AG08395 (cell line): ENCODE data around the gene FUCA1.
"Not testable (repeated sequence)": the region's sequence is repeated elsewhere in the genome, so short reads cannot be mapped to it uniquely, and the experiment has no call there.

Source experiments
- DNase-seq: peaks from one replicate; pipeline ENCODE4 v3.0.0; 2012; ENCODE audit warnings: mixed read lengths, low spot score

The FUCA1 gene

DNA sequence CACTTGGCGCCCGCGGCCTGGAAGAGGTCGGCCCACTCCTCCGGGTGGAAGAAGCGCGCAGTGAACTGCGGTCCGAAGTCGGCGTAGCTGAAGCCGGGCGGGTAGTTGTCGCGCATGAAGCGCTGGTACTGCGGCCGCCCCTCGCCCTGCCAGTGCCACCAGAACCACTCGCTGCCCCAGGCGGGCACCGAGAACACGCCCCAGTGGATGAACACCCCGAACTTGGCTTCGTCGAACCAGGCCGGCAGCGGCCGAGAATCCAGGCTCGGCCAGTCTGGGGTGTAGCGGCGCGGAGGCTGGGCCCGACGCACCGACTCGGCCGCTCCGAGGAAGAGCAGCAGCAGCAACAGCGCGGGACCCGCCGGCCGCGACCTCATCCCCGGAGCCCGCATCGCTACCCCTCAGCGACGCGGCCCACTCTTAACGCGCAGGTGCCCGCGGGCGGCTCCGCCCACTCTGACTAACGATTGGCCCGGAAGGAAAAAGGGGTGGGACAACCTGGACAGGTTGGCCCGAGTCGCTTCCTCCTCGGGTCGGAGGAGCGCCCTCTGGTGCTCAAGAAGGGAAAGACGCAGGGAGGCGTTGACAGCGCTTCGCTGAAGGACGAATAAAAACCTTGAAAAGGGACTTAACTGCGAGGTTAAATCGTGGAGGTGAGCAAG lies at the start of gene FUCA1:
FUCA1 (minus strand) TSS at position 396 of the 662 bp plus-strand sequence; CDS start at position 392, 4 bp downstream.
- DNase-seq = peak; percentile 94

DNA sequence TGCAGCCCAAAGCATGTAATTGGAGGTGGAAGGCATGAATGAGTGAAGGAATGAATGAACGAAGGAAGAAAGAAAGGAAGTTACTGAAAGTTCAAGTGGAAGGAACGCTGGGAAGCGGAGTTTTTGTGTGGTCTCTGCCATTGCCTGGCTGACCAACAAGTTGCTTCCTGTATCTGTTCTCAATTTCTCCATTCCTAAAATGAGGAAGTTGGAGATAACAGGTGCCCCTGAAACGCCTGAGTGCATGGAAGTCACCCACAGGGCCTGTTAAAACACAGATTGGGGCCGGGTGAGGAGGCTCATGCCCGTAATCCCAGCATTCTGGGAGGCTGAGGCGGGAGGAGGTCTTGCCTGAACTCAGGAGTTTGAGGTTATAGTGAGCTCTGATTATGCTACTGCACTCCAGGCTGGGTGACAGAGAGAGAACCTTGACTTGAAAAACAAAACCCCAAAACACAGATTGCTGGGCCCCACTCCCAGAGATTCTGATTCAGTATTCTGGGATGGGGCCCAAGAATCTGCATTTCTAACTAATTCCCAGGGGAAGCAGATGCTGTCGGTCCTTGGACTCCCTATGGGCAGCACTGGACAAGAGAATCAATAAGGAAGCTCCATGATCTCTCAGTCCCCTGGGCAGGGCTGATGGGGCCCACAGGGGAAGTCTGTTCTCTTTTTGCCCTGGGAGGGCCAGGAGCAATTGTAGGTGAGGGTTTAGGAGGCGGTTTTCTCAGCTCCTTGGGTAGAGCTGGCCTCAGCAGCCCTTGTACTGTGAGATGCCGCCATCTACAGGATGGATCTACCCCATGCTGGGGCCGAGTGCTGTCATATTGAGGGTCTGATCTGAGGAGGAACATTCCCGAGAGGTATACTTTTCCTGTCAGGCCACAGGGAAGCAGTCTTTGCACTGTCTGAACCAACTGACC lies 48.4 kb upstream of the FUCA1 start:
- DNase-seq = peak; percentile 70

DNA sequence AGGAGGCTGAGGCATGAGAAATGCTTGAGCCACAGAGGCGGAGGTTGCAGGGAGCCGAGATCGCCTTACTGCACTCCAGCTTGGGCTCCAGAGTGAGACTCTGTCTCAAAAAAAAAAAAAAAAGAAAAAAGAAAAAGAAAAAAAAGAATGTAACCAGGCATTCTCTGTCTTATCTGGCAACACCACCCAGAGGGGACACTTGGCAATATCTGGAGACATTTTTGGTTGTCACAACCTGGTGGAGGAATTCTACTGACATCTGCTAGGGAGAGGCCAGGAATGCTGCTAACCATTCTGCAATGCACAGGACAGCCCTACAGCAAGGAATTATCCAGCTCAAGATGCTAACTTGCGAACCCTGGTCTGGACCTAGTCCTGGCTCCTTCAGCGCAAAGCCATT lies 47.4 kb upstream of the FUCA1 start:
- no peak for DNase-seq

DNA sequence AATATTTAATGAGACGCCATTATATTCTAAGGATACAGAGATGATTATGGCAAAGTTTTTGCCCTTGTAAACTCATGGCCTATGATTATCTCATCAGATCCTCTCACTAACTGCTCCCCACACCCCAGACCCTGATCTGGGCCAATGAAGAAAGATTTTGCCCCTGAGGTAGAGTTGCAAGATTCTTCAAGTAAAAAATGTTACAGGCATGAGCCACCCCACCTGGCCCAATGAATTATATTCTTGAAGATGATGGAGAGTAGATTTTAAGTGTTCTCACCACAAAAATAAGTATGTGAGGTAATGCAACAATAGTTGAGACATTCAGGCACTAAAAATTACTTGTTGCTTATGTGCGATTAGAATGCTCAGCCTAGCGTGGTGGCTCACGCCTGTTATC lies 46.8 kb upstream of the FUCA1 start:
- DNase-seq = no peak

DNA sequence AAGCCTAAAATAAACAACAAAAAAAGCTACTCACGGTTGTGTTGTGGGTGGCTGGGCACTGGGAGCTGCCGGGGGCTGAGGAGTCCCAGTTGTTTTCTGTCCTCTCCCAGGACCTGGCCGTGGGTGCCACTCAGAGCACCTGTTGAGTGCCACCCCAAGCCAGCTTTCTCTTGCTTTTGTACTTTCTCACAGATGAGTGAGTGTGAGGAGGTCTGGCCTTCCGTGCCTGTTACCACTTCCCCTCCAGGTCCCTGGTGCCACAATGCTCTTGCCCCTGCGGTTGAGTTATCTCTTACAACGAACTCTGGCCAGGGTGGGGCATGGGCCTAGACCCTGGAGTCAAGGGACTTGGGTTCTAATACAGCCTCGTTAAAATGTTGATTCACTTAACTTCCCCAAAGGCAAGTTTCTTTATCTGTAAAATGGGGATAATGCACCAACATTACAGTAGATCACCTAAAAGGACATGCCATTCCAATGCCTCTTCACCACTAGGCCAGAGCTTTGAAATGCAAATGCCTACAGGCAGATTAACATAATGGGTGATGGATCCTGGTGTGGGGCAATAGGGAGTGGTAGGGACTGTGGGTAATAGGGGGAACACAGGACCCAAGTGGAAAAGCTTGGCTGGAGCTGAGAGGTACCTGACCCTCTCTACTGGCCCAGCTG lies 45.3 kb upstream of the FUCA1 start, which contains the start of gene CNR2:
CNR2 (minus strand) TSS at position 151 of the 669 bp plus-strand sequence. CDS start 37,745 bp downstream, outside the sequence.
- DNase-seq = no peak

DNA sequence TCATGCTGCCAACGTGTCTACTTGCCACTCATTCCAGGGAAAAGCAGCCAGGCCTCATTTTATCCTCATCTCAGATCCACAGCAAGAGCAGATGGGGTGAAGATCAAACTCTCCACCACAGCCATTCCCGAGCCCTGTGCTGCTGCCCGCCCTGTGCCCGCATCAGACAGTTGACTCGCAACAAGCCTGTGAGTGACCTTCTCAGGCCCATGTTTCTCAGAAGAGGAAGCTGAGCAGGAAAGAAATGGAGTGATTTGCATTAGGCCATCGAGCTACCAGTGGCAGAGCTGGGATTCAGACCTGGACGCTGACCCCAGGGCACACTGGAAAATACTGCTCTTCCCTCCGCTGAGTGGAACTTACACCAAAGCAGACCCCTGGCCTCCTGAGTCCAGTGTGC lies 43.8 kb upstream of the FUCA1 start:
- no peak for DNase-seq

DNA sequence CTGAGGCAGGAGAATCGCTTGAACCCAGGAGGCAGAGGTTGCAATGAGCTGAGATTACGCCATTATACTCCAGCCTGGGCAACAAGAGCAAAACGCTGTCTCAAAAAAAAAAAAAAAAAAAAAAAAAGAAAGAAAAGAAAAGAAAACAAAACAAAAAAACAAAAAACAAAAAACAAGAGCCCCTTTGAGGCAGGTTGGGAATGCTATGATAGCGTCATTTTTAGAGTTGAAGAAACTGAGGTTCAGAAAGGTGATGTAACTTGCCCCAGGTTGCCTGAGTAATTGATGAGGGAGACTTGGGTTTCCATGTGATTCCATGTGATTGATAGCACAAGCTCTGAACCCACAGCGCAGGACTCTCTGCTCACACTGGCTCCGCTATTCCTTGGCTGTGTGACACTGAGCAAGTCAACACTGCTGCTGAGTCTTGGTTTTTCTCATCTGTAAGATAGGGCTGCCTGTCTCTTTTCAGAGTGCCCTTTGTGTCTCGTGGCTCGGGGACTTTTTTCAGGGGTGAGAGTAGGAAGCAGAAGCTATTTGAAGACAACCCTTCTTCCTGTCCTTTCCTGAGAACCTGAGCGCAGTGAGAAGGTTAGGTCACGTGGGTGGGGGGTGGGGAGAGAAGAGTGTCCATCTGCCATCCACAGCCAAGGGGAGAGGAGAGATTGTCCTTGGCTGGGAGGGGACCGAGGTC lies 42.6 kb upstream of the FUCA1 start:
- DNase-seq = no peak

DNA sequence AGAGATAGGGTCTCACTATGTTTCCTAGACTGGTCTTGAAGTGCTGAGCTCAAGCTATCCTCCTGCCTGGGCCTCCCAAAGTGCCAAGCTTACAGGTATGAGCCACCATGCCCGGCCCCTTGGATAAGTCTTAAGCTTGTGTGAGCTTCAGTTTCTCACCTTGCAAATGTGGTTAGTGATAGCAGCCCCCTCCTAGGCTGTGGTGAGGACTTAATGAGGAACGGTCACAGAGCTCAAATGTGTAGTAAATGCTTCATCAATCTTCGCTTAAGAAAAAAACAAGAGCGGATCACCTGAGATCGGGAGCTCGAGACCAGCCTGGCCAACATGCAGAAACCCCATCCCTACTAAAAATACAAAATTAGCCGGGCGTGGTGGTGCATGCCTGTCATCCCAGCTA lies 42.1 kb upstream of the FUCA1 start:
- no peak for DNase-seq

DNA sequence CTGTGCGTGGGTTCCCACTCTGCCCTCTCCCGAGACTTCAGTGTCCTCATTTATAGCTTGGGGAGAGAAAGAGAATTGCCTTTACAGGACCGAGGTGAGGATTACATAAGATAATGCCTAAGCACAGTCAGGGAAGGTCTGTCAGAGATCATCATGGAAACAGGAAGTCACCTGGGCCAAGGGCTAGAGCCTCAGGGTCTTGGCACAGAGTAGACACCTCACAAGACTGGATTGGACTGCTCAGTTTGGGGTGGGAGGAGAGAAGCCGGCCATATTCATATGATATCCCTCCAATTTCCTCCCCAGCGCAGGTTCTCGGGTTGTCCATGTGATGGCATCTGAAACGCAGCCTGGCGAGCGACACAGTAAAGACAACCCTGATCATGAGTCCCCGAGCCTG lies 41.3 kb upstream of the FUCA1 start:
- DNase-seq = no peak

DNA sequence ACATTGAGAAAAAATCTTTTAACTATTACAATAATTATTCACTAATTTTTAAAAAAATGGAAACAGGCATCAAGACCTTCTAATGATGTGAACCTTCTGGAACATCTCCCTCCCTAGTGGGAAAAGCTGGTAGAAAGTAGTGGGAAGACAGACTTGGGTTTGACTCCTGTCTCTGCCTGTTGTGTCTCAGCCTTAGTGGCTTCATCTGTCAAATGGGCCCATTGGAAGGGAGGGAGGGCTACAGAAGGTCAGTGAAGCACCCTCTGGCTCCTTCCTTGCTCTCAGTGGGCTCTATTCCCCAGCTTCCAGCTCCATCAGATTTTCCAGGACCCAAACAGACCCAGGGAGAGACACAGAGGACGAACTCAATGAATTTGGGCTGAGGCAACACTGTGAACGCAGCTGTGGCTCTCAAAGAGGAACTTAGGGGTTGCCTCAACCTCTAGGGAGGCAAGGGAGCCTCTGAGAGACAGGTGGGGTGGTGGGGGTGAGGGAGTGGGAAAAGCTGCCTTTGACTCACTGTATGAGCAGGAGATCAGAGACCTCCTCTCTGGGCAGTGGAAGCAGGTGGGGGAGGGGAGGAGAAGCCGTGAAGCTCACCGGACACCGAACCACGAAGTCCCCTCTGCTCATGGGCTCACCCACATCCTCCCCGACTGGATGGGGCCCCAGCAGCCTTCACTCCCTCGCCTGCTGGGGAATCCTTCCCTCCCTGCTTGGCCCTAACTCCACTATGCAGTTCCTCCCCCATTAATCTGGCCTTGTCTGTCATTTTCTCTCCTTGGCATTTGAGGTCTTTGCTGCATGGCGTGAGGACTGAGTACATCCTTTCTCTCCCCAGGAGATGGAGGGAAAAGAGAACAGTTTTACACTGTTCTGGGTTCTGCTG lies 40.6 kb upstream of the FUCA1 start:
- DNase-seq = no peak

DNA sequence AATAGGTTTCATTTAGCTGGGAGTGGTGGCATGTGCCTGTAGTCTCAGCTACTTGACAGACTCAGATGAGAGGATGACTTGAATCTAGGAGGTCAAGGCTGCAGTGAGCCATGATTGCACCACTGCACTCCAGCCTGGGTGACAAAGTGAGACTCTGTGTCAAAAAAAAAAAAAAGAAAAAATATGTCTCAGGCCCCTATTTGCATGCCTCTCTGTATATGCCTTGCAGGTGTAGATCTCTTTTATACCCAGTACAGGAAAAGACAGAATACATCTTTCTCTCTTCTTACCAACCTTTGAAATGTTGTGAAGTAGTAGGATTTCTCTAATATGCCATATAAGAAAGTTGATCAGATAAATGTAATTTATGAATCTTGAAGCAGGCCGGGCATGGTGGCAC lies 38.6 kb upstream of the FUCA1 start:
- no peak for DNase-seq

DNA sequence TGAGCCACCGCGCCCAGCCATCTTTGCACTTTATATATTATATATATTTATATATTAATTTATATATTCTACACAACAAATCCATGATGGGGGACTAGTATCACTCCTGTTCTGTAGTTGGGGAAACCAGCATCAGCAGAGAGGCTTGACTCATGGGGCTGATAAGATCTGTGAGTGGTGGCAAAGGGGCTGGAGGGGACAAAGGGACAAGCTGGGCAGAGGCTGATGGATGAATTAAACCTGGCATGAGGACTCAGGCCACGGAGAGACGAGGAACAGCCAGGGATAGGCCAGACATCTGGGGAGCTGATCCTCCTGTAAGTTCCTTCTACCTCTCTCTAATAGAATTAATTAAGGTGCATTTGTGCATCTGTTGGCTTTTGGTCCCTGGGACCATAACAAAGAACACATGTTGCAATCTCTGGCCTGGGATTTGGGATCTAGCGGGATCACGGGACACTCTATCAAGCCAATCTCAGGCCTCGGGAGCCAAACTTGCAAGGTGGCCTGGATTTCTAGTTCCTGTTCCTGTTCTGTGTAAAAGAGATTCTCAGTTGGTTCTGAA lies 37.5 kb upstream of the FUCA1 start:
- no peak for DNase-seq

DNA sequence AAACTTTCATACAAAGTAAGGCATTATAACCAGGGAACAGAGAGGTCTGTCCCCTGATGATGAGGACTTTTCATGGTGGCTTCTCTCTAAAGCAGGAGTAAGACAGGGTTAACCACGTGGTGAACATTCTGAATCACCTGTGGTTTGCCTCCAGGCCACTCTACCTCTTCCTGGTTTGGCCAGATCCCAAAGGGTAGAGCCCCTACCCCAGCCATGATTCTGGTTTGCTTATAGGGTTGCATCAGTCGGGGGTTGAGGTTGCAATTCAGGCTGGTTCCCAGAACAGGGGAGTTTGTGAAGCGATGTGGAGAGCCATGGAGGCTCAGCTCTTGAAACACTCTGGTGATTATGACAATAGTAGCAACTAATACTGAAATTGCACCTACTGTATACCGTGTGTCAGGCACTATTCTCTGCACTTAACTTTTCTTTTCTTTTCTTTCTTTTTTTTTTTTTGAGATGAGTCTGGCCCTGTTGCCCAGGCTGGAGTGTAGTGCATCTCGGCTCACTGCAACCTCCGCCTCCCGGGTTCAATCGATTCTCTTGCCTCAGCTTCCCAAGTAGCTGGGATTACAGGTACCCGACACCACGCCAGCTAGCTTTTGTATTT lies 36.8 kb upstream of the FUCA1 start:
- DNase-seq = no peak

DNA sequence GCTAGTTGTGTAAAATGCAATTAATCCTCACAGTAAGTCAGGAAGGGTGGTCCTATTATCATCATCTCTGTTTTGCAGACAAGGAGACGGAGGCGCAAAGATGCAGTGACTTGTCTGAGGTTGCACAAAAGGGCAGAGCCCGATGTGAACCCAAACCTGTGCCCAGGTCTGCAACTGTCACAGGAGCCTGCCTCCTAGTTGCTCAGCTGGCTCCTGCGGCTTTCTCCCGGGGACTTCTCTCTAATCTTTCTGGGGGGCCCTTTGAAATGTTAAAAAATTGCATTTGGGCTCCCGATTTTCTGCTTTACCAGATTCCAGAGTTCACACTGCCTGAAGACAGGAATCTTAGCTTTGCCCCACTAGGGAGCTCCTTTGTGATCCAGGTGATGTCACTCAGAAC lies 35.7 kb upstream of the FUCA1 start:
- no peak for DNase-seq

DNA sequence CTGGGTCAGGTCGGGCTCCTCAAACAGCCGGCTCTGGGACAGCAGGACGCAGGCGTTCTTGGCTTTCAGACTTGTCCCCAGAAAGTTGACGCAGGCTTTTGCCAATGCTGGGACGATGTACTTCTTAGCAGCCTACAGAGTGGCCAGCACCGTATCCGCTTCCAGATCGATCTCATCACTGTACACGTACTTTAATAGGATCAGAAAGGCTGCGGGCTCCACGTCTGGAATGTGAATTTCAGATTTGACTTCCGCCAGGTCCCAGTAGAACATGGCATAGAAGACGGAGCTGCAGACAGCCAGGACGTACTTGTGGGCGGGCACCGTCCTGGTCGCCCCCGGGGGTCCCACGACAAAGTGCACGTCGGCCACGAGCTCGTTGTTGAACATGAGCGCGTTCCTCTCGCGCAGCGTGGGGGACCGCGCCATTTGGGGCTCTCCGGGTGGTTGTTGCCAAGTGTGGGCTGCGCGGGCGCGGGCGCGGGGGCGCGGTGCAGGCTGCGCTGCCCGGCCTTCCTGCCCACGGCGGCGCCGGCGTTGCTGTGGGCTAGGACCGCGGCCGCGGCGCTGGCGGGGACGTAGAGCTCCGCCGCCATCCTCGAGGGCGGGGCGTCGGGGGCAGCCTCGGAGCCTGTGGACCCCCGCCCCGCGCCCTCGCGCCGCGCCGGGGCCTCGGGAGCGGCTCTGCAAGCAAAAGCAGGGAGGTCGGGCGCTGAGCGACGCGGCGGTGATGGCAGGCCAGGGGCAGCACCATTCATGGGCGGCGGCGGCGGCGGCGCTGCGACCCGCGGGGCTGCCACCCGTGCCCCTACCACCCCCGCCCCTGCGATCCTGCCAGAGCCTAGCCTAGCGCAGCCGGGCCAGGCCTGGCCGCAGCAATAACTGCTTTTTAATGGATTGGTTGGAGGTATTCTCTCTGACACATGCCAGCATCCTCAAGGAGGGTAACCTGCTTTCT lies 34.5 kb upstream of the FUCA1 start:
- no peak for DNase-seq

DNA sequence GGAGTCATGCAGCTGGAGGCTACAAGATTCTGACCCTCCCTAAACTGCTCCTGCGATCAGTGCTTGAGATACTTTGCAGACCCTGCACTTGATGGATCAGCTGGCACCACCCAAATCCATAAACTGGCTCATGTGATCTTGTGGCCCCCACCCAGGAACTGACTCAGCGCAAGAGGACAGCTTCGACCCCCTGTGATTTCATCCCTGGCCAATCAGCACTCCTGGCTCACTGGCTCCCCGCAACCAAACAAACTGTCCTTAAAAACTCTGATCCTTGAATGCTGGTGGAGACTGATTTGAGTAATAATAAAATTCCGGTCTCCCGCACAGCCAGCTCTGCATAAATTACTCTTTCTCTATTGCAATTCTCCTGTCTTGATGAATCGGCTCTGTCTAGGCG lies 31.9 kb upstream of the FUCA1 start:
- not testable (repeated sequence) for DNase-seq

DNA sequence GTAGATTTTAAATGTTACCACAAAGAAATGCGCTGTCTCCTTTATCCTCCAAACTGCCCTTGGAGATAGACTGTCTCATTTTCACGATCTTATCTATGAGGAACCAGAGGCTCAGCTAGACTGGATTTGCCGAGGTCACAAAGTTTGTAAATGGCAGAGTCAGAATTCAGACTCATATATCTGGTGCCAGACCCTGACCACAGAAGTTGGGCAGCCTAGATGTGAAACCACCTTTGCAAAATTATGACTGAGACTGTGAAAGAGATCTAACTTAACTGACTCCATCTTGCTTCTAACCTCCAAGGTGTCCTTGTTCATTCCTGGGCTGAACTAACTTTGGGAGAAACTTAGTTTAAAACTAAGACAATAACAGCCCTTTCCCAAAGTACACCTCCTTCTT lies 31.0 kb upstream of the FUCA1 start:
- DNase-seq = no peak

DNA sequence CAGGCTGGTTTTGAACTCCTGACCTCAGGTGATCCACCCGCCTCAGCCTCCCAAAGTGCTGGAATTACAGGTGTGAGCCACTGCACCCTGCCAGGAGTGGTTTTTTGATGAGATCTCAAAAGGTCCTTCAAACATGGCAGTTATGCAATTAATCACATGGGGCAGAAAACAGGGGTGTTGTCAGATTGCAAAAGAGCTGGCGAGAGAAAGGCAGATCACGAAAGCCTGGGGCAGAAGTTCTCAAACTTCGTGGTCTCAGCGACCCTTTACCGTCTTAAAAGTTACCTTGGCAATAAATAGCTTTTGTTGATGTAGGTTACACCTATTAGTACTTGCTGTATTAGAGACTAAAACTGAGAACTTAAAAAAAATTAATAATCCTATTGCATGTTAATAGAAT lies 29.0 kb upstream of the FUCA1 start:
- no peak for DNase-seq

DNA sequence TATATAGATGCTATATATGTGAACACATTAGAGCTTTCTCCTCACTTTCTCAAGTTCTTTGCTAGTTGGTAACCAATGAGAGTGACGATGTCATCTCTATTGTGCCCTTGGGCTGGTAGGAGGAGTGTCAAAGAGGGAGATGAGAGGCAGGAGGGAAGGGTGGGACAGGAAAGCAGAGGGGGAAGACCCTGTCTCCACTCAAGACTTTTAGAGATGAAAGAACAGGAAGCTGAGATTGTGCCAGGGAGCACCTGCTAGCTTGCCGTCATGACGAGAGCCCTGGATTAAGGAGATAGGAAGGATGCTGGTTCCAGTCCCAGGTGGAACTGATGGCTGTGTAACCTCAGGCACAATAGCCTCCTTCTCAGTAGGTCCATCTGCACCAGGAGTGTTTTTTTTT lies 28.4 kb upstream of the FUCA1 start:
- DNase-seq = no peak
